Activated T-cell treated with anti-CD3 and anti-CD28 coated beads, Interleukin-2, amount 50 U/mL, for 72 hours (primary cell): Measurements from ENCODE around the gene C17orf75. TPM values are rescaled to one million over a fixed set of nuclear protein-coding genes. Genes with fewer than 3 reads are reported as not detected.

Experiments
- total RNA-seq, 2 donors: library from RNA; stranded (reverse); gene quantifications; one replicate each; pipeline ENCODE4 v1.2.3, GENCODE V29; 2022

Gene C17orf75
- total RNA-seq, 2 donors from 2014 or later = 32.6 to 40.0 TPM

Other genes with a start within 250 kb of the C17orf75 start
- gene RHOT1, start 199.7 kb downstream of the C17orf75 start, total RNA-seq = 10 to 100 TPM; 24.2 to 29.9 TPM
- under 1 TPM in 1 of 2 donors, not detected in 1; 0.21 TPM for gene RHBDL3, start 76.3 kb downstream of the C17orf75 start, total RNA-seq
- 100 to 1,000 TPM; 181 to 188 TPM for gene ZNF207, start 8.0 kb upstream of the C17orf75 start, total RNA-seq
- gene PSMD11, start 102.3 kb upstream of the C17orf75 start, total RNA-seq = 100 to 1,000 TPM; 131 to 134 TPM
- 10 to 100 TPM; 22.5 to 24.6 TPM for gene CDK5R1, start 144.8 kb upstream of the C17orf75 start, total RNA-seq